Measurements from ENCODE around the gene SNAP91. TPM values are rescaled to one million over a fixed set of nuclear protein-coding genes. Genes with fewer than 3 reads are reported as not detected.
A peak's percentile ranks its signal among the peaks of the same experiment; 100 is the strongest.

The SNAP91 gene
- total RNA-seq, 6 experiments from 2014 or later: not detected

DNA sequence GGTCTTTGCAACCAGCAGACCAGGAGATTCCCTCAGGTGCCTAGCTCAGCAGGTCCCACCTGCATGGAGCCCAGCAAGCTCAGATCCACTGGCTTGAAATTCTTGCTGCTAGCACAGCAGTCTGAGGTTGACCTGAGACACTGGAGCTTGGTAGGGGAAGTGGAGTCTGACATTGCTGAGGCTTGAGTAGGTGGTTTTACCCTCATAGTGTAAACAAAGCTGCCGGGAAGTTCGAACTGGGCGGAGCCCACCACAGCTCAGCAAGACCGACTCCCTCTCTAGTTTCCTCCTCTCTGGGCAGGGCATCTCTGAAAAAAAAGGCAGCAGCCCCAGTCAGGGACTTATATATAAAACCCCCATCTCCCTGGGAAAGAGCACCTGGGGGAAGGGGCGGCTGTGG is 162.3 kb downstream of the SNAP91 start:
- Histone ChIP-seq H3K27ac (no peak overlapping the region), H3K36me3 (no peaks in the 10 kb centered on the region), H3K4me3 (no peak overlapping the region), H3K9me3 (no peaks in the 10 kb centered on the region), H3K27me3 (no peaks in the 10 kb centered on the region), H3K4me1 (no peaks in the 10 kb centered on the region)
- 31% methylated on average over 4 of the region's 5 CpGs for WGBS (ENCODE audit: insufficient coverage, low coverage, low lambda C conversion rate, missing lambda C conversion rate)
- no peak for DNase-seq
- TF ChIP-seq CTCF (IDR thresholded peaks at IDR 0.05) (no peak), POLR2A (IDR thresholded peaks at IDR 0.05) (no peak)
- ATAC-seq: no peak
- intact Hi-C loops (cut with DNase I): no loop called here

GRCh38 chr6:83539678-83540077 is 169.2 kb downstream of the SNAP91 start:
- 35% methylated on average over 4 of the region's 4 CpGs for WGBS (ENCODE audit: insufficient coverage, low coverage, low lambda C conversion rate, missing lambda C conversion rate)
- Histone ChIP-seq H3K9me3 (no peaks in the 10 kb centered on the region), H3K27me3 (no peaks in the 10 kb centered on the region), H3K27ac (no peak overlapping the region), H3K4me3 (no peak overlapping the region), H3K4me1 (no peaks in the 10 kb centered on the region), H3K36me3 (no peaks in the 10 kb centered on the region)
- intact Hi-C loops (cut with DNase I): no loop called here
- no peak for ATAC-seq
- no peak for DNase-seq
- no peak for TF ChIP-seq POLR2A (IDR thresholded peaks at IDR 0.05)
- no peak for TF ChIP-seq CTCF (IDR thresholded peaks at IDR 0.05)

DNA sequence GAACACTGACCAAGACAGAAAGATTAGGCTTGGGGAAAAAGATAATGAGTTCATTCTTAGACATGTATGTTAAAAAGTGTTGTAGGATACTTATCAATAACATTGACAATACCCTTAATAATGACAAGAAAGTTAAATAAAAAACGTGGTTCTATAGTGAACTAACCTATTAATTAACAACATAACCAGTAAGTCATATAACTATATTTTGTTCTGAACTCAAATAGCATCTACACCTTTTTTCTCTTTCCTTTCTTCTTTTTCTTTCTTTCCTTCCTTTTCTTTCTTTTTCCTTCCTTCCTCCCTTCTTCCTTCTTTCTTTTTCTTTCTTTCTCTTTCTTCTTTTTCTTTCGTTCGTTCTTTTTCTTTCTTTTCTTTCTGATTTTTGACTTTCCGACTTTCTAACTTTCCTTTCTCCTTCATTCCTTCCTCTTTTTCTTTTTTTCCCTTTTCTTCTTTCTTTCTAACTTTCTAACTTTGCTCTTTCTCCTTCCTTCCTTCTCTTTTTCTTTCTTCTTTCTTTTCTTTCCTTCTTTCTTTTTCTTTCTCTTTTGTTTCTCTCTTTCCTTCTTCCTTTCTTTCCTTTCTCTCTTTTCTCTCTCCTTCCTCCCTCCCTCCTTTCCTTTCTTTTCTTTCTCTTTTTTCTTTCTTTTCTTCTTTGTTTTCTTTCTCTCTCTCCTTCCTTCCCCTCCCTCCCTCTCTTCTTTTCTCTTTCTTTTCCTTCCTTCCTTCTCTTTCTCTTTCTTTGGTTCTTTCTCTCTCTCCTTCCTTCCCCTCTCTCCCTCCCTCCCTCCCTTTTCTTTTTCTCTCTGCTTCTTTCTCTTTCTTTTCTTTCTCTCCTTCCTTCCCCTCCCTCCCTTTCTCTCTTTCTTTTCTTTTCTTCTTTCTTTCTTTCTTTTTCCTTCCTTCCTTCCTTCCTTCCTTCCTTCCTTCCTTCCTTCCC is 172.0 kb downstream of the SNAP91 start:
- WGBS (ENCODE audit: insufficient coverage, low coverage, low lambda C conversion rate, missing lambda C conversion rate): 52% methylated on average over 4 of the region's 4 CpGs
- ATAC-seq: no peak
- TF ChIP-seq CTCF (IDR thresholded peaks at IDR 0.05) (no peak), POLR2A (IDR thresholded peaks at IDR 0.05) (no peak)
- no peaks in the 10 kb centered on the region for H3K4me1 ChIP-seq
- no peak overlapping the region for H3K4me3 ChIP-seq
- no peaks in the 10 kb centered on the region for H3K36me3 ChIP-seq
- H3K27me3 ChIP-seq: no peaks in the 10 kb centered on the region
- intact Hi-C loops (cut with DNase I): no loop called here
- no peaks in the 10 kb centered on the region for H3K9me3 ChIP-seq
- no peak overlapping the region for H3K27ac ChIP-seq
- DNase-seq: no peak

DNA sequence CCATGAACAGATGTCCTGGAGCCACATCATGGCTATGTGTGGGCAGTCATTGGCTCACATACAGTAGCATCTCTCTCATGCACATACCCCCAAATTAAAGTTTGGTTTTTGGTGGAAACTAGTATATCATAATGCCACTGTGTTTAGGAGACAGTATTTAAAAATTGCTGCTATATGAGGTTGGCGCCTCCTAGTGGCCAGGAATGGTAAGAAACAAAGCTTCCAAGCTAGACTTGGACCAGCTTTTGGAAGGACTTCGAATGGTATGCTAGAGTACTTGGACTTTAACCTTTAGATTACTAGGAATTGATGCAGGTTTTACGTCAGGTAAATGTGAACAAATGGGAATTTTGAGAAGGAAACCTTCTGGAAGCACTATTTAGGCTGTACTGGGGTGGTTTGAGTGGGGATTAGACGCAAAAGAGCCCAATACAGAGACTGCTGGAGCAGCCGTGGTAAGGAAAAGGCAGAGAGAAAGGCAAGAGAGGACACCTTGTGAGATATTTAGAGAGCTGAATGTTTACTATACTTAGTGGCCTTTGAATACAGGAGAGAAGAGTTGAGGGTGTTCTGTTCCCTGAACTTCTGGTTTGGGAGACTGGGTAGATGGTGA is 172.8 kb downstream of the SNAP91 start:
- no peak overlapping the region for H3K27ac ChIP-seq
- no peak overlapping the region for H3K4me3 ChIP-seq
- 30% methylated on average over 5 of the region's 5 CpGs for WGBS (ENCODE audit: insufficient coverage, low coverage, low lambda C conversion rate, missing lambda C conversion rate)
- DNase-seq (peak in 2 of 3 donors; percentile 28 to 49), ATAC-seq (peak; percentile 60 to 79 (median 71))
- no peaks in the 10 kb centered on the region for H3K36me3 ChIP-seq
- intact Hi-C loops (cut with DNase I): no loop called here
- TF ChIP-seq POLR2A (IDR thresholded peaks at IDR 0.05) (no peak), CTCF (IDR thresholded peaks at IDR 0.05) (peak; percentile 47 to 78 (median 68))
- H3K9me3 ChIP-seq: no peaks in the 10 kb centered on the region
- no peaks in the 10 kb centered on the region for H3K27me3 ChIP-seq
- no peaks in the 10 kb centered on the region for H3K4me1 ChIP-seq

Measured in right lobe of liver (tissue), 6 donors.